ENCODE results near the gene SMIM34. TPM values are rescaled to one million over a fixed set of nuclear protein-coding genes. Genes with fewer than 3 reads are reported as not detected.
"Not testable (repeated sequence)": the region's sequence is repeated elsewhere in the genome, so short reads cannot be mapped to it uniquely, and the experiment has no call there.

The SMIM34 gene
- total RNA-seq, 1 donor = 0.90 TPM

- not testable (repeated sequence) for DNase-seq (ENCODE audit: low read depth); H3K4me3 ChIP-seq (ENCODE audit: low read depth, low read length)
These were observed 48.2 kb downstream of the SMIM34 start for GRCh38 chr21:34375619-34375972.

- not testable (repeated sequence) for DNase-seq (ENCODE audit: low read depth); H3K4me3 ChIP-seq (ENCODE audit: low read depth, low read length)
These were observed 48.7 kb downstream of the SMIM34 start, which contains the start of gene SMIM11 for GRCh38 chr21:34374940-34375618. TSS of gene SMIM11 (plus strand) at chr21:34375507. CDS start at chr21:34379505, 3,998 bp downstream.

DNA sequence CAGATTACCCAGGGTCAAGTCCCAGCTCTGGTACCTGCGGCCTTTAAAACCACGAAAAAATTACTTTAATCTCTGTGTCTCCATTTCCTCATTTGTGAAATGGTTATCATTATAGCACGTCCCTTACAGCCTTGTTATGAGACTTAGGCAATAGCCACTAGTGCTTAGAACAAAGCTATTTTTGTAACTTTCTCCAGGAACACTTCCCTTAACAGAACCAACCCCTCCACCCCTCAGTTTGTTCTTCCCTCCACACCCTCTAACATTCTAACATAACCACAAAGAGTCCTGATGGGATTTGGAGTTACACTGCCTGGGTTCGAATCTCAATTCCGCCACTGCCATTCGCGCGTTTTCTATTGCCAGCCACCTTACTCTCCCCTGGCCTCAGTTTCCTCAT is 49.3 kb downstream of the SMIM34 start:
- DNase-seq (ENCODE audit: low read depth); H3K4me3 ChIP-seq (ENCODE audit: low read depth, low read length): not testable (repeated sequence)

DNA sequence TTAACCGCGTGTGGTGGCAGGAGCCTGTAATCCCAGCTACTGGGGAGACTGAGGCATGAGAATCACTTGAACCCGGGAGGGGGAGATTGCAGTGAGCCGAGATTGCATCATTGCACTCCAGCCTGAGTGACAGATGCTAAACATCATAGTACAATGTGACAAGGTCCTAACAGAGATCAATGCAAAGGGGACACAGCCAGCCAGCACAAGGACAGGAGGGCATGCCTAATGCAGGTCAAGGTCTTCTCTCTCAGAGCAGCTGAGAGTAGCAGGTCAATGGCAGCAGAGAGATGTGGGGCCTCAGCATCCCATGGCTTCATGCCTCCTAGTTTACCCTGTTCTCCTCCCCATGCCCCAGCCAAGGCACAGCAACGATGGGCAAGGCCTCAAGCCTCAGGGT is 51.4 kb downstream of the SMIM34 start:
- no peak for DNase-seq (ENCODE audit: low read depth)
- no peak overlapping the region for H3K4me3 ChIP-seq (ENCODE audit: low read depth, low read length)
- no peak for TF ChIP-seq CTCF (IDR thresholded peaks at IDR 0.05; ENCODE audit: insufficient read depth, low read length)

GRCh38 chr21:34369741-34370140 is 54.0 kb downstream of the SMIM34 start:
- DNase-seq (ENCODE audit: low read depth) = no peak
- no peak for TF ChIP-seq CTCF (IDR thresholded peaks at IDR 0.05; ENCODE audit: insufficient read depth, low read length)
- no peak overlapping the region for H3K4me3 ChIP-seq (ENCODE audit: low read depth, low read length)

Small RNA genes lying within 50 kb of the gene (small RNA-seq; reads per million reads assigned to genes)
- not detected for gene RF00614

Other genes with a start within 250 kb of the SMIM34 start
- not detected in 2 replicates for gene KCNE2, start 59.9 kb downstream of the SMIM34 start, total RNA-seq (ENCODE audit: low replicate concordance)
- gene SMIM11, start 48.4 kb downstream of the SMIM34 start, total RNA-seq (ENCODE audit: low replicate concordance) = 1.9 and 6.5 TPM in 2 replicates
- 0.09 and 0.74 TPM in 2 replicates for gene KCNE1, start 88.3 kb upstream of the SMIM34 start, total RNA-seq (ENCODE audit: low replicate concordance)
- gene RCAN1, start 191.2 kb upstream of the SMIM34 start, total RNA-seq (ENCODE audit: low replicate concordance) = 30.5 and 39.7 TPM in 2 replicates
- gene CLIC6, start 245.0 kb upstream of the SMIM34 start, total RNA-seq (ENCODE audit: low replicate concordance) = 0.18 TPM in 1 of 2 replicates, not detected in the other

Data from fibroblast of the aortic adventitia (primary cell).